Neural cell (in vitro differentiated cells): ENCODE results near the gene ACTG2.

ENCODE experiments used
- EP300 ChIP-seq: fragments of 450-650 bp; conservative IDR thresholded peaks from 2 replicates; pipeline ENCODE4 v1.6.1; 2014; ENCODE audit warnings: antibody characterized with exemption, mild to moderate bottlenecking, moderate library complexity; ENCODE audit not compliant: poor library complexity, severe bottlenecking
- EZH2 ChIP-seq: fragments of 200-600, 300-800 bp; shearing (Covaris generic), sonication (generic); IDR thresholded peaks from 2 replicates; pipeline ENCODE4 v1.6.1; 2014; ENCODE audit warnings: antibody characterized with exemption, low read length, borderline replicate concordance, mild to moderate bottlenecking; ENCODE audit not compliant: insufficient read depth, poor library complexity, severe bottlenecking
- MXI1 ChIP-seq: fragments of 450-650 bp; conservative IDR thresholded peaks from 2 replicates; pipeline ENCODE4 v1.6.1; 2014; ENCODE audit warnings: antibody characterized with exemption, mild to moderate bottlenecking; ENCODE audit not compliant: poor library complexity, severe bottlenecking
- POLR2AphosphoS5 ChIP-seq: IDR thresholded peaks from 2 replicates; pipeline ENCODE4 v1.6.1; 2012
- RAD21 ChIP-seq: fragments of 450-650 bp; conservative IDR thresholded peaks from 2 replicates; pipeline ENCODE4 v1.6.1; 2014; ENCODE audit warnings: antibody characterized with exemption, mild to moderate bottlenecking, moderate library complexity
- SMC3 ChIP-seq: fragments of 450-650 bp; conservative IDR thresholded peaks from 2 replicates; pipeline ENCODE4 v1.6.1; 2014; ENCODE audit warnings: antibody characterized with exemption, mild to moderate bottlenecking, moderate library complexity; ENCODE audit not compliant: poor library complexity
- TAF1 ChIP-seq: IDR thresholded peaks from 2 replicates; pipeline ENCODE4 v1.6.1; 2012; ENCODE audit warnings: low read depth
- TF ChIP-seq, protein P1 (sequence below): fragments of 450-650 bp; IDR thresholded peaks from 2 replicates; pipeline ENCODE4 v1.5.1; 2014; ENCODE audit warnings: antibody characterized with exemption, mild to moderate bottlenecking, moderate library complexity; ENCODE audit not compliant: poor library complexity, severe bottlenecking
- TF ChIP-seq, protein P2 (sequence below): IDR thresholded peaks from 2 replicates; pipeline ENCODE4 v1.6.1; 2012; ENCODE audit warnings: borderline replicate concordance

DNA sequence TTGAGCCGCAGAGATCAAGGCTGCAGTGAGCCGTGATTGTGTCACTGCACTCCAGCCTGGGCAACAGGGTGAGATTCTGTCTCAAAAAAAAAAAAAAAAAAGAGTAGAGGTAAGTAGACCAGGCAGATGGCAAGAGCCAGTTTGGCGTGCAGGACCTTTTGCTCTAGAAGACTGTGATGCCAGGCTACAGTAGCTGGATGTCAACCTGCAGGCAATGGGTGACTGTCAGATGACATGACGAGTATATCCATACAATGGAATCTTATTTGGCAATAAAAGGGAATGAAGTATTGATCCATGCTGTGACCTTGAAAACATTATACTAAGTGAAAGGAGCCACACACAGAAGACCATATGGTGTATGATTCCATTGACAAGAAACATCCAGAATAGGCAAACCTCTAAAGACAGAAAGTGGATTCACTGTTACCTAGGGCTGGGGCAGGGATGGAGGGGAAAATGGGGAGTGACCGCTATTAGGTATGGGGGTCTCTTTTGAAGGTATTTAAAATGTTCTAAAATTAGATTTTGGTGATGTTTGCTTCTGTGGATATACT lies 22.7 kb downstream of the ACTG2 start:
- TF ChIP-seq, protein P1, sequence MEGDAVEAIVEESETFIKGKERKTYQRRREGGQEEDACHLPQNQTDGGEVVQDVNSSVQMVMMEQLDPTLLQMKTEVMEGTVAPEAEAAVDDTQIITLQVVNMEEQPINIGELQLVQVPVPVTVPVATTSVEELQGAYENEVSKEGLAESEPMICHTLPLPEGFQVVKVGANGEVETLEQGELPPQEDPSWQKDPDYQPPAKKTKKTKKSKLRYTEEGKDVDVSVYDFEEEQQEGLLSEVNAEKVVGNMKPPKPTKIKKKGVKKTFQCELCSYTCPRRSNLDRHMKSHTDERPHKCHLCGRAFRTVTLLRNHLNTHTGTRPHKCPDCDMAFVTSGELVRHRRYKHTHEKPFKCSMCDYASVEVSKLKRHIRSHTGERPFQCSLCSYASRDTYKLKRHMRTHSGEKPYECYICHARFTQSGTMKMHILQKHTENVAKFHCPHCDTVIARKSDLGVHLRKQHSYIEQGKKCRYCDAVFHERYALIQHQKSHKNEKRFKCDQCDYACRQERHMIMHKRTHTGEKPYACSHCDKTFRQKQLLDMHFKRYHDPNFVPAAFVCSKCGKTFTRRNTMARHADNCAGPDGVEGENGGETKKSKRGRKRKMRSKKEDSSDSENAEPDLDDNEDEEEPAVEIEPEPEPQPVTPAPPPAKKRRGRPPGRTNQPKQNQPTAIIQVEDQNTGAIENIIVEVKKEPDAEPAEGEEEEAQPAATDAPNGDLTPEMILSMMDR: no peak
- TF ChIP-seq RAD21 (no peak), EP300 (no peak), POLR2AphosphoS5 (no peak), SMC3 (no peak), EZH2 (no peak), MXI1 (no peak), TAF1 (no peak)
- TF ChIP-seq, protein P2, sequence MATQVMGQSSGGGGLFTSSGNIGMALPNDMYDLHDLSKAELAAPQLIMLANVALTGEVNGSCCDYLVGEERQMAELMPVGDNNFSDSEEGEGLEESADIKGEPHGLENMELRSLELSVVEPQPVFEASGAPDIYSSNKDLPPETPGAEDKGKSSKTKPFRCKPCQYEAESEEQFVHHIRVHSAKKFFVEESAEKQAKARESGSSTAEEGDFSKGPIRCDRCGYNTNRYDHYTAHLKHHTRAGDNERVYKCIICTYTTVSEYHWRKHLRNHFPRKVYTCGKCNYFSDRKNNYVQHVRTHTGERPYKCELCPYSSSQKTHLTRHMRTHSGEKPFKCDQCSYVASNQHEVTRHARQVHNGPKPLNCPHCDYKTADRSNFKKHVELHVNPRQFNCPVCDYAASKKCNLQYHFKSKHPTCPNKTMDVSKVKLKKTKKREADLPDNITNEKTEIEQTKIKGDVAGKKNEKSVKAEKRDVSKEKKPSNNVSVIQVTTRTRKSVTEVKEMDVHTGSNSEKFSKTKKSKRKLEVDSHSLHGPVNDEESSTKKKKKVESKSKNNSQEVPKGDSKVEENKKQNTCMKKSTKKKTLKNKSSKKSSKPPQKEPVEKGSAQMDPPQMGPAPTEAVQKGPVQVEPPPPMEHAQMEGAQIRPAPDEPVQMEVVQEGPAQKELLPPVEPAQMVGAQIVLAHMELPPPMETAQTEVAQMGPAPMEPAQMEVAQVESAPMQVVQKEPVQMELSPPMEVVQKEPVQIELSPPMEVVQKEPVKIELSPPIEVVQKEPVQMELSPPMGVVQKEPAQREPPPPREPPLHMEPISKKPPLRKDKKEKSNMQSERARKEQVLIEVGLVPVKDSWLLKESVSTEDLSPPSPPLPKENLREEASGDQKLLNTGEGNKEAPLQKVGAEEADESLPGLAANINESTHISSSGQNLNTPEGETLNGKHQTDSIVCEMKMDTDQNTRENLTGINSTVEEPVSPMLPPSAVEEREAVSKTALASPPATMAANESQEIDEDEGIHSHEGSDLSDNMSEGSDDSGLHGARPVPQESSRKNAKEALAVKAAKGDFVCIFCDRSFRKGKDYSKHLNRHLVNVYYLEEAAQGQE: no peak
